Mammary epithelial cell (primary cell): ENCODE measurements around the gene CERS1.

Experiments
- CTCF ChIP-seq, 2 donors: IDR thresholded peaks in 1 of 2; conservative IDR thresholded peaks in 1 of 2; 2 replicates each; pipeline ENCODE4 v1.5.1; 2011 to 2012; ENCODE audit warnings: inconsistent platforms in 2 of 2, low read length in 2 of 2, mild to moderate bottlenecking in 2 of 2, control low read depth in 1 of 2, low read depth in 1 of 2; ENCODE audit not compliant: insufficient read depth in 1 of 2; ENCODE audit errors: extremely low read depth in 1 of 2
- EZH2 ChIP-seq: IDR thresholded peaks from 2 replicates; pipeline ENCODE4 v1.6.1; 2012; ENCODE audit warnings: low read length, inconsistent platforms, borderline replicate concordance

DNA sequence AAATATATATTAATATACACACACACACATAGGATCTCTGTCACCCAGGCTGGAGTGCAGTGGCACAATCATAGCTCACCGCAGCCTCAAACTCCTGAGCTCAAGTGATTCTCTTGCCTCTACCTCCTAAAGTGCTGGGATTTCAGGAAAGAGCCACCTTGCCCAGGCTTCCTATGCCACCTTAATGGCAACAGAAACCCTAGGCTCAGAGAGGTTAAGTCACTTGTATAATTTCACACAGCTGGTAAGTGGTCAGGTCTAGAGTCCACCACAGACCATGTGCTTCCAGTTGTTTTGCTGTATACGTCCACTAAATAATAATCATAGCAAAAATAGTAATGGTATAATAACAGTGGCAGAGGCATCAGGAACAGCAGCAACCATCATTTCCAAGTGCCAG lies 65.5 kb downstream of the CERS1 start:
- TF ChIP-seq CTCF (conservative IDR thresholded peaks at IDR 0.05 in 1 of 2, IDR thresholded peaks at IDR 0.05 in 1 of 2; ENCODE audit: extremely low read depth in 1 of 2, insufficient read depth in 1 of 2, low read depth in 1 of 2, low read length in 2 of 2) (no peak), EZH2 (no peak)
